Astrocyte (in vitro differentiated cells and primary cell): Measurements from ENCODE around the gene SFTPD. TPM values are rescaled to one million over a fixed set of nuclear protein-coding genes. Genes with fewer than 3 reads are reported as not detected.
"Not testable (repeated sequence)": the region's sequence is repeated elsewhere in the genome, so short reads cannot be mapped to it uniquely, and the experiment has no call there.

Experiments
- DNase-seq: peaks from one replicate; pipeline ENCODE4 v3.0.0-alpha.2; 2010; ENCODE audit warnings: low read depth
- FAIRE-seq: peaks from 2 replicates; lab custom pipeline; 2011; peaks lifted over from hg19 to GRCh38; lab: Jason Lieb, UNC
- H2AFZ ChIP-seq: 2 replicates; pipeline ENCODE4 v1.6.0; 2012; ENCODE audit warnings: low read depth, low read length, inconsistent platforms
- H3K27ac ChIP-seq: 2 replicates; pipeline ENCODE4 v1.5.1; 2011; ENCODE audit warnings: low read depth, low read length, inconsistent platforms
- H3K27me3 ChIP-seq: 2 replicates; pipeline ENCODE4 v1.6.0; 2011; ENCODE audit warnings: low read length, inconsistent platforms; ENCODE audit not compliant: insufficient read depth
- H3K36me3 ChIP-seq: 2 replicates; pipeline ENCODE4 v1.5.1; 2011; ENCODE audit warnings: low read length, inconsistent platforms; ENCODE audit not compliant: insufficient read depth
- H3K4me1 ChIP-seq: 2 replicates; pipeline ENCODE4 v1.5.1; 2011; ENCODE audit warnings: low read length, inconsistent platforms; ENCODE audit not compliant: insufficient read depth
- H3K4me2 ChIP-seq: 2 replicates; pipeline ENCODE4 v1.6.0; 2012; ENCODE audit warnings: low read length, inconsistent platforms
- H3K4me3 ChIP-seq: 2 replicates; pipeline ENCODE4 v1.5.1; 2011; ENCODE audit warnings: low read depth, mild to moderate bottlenecking, low read length, inconsistent platforms; ENCODE audit not compliant: insufficient read depth
- H3K79me2 ChIP-seq: 2 replicates; pipeline ENCODE4 v1.6.0; 2012; ENCODE audit warnings: mild to moderate bottlenecking, low read length, inconsistent platforms; ENCODE audit not compliant: insufficient read depth
- H3K9ac ChIP-seq: 2 replicates; pipeline ENCODE4 v1.6.0; 2012; ENCODE audit warnings: mild to moderate bottlenecking, low read length, inconsistent platforms
- H3K9me3 ChIP-seq: 2 replicates; pipeline ENCODE4 v1.5.1; 2012; ENCODE audit warnings: low read depth, mild to moderate bottlenecking, low read length, inconsistent platforms; ENCODE audit not compliant: insufficient read depth
- H4K20me1 ChIP-seq: 2 replicates; pipeline ENCODE4 v1.6.0; 2012; ENCODE audit warnings: low read length, inconsistent platforms; ENCODE audit not compliant: insufficient read depth
- H3K27ac Mint-ChIP-seq: one replicate; pipeline ENCODE4 v1.8.0; 2021; ENCODE audit warnings: mild to moderate bottlenecking, mixed read lengths; ENCODE audit not compliant: unreplicated experiment
- H3K27me3 Mint-ChIP-seq: one replicate; pipeline ENCODE4 v1.8.0; 2021; ENCODE audit warnings: low read depth, mixed read lengths; ENCODE audit not compliant: unreplicated experiment
- H3K36me3 Mint-ChIP-seq: one replicate; pipeline ENCODE4 v1.8.0; 2021; ENCODE audit warnings: low read depth, mixed read lengths; ENCODE audit not compliant: unreplicated experiment
- H3K4me1 Mint-ChIP-seq: one replicate; pipeline ENCODE4 v1.8.0; 2021; ENCODE audit warnings: low read depth, mixed read lengths; ENCODE audit not compliant: unreplicated experiment
- H3K4me3 Mint-ChIP-seq: one replicate; pipeline ENCODE4 v1.8.0; 2021; ENCODE audit warnings: mild to moderate bottlenecking, moderate library complexity, mixed read lengths; ENCODE audit not compliant: unreplicated experiment
- H3K9me3 Mint-ChIP-seq: one replicate; pipeline ENCODE4 v1.8.0; 2021; ENCODE audit warnings: mild to moderate bottlenecking, mixed read lengths; ENCODE audit not compliant: unreplicated experiment
- EZH2 ChIP-seq: IDR thresholded peaks from 2 replicates; pipeline ENCODE4 v1.6.1; 2012; ENCODE audit warnings: mild to moderate bottlenecking, low read length, inconsistent platforms; ENCODE audit not compliant: insufficient read depth
- total RNA-seq: library from RNA; stranded (reverse); gene quantifications from 2 replicates; pipeline ENCODE4 v1.2.1, GENCODE V29; 2021
- TF ChIP-seq, protein P1 (sequence below): IDR thresholded peaks from 2 replicates; pipeline ENCODE4 v1.5.1; 2011; ENCODE audit warnings: low read depth, mild to moderate bottlenecking, inconsistent platforms, low read length, moderate library complexity; ENCODE audit not compliant: insufficient read depth

Gene SFTPD
- total RNA-seq, 1 donor from 2014 or later: 0.27 TPM

DNA sequence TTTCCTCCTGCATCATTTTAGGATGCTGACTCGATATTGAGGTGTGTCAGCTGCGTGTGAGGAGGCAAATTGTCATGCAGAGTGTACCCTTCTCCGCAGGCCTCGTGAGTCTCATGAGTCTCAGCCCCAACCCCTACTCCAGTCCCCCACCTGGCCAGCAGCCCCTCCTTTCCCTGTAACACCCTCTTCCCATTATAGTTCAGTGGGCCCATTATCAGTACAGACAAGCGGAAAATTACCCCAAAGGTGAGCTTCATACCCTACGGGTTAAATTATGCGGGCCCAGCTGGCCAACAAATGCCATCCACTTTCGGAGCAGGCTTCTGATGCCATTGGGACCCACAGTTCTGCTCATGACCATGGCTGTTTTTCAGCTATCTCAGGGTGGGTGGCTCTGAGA is 25.2 kb downstream of the SFTPD start:
- Mint-ChIP-seq H3K27ac (no peak overlapping the region), H3K9me3 (peaks cover 5% of the 10 kb centered on the region), H3K27me3 (peaks cover 5% of the 10 kb centered on the region), H3K4me3 (no peak overlapping the region), H3K4me1 (no peaks in the 10 kb centered on the region), H3K36me3 (peaks cover 11% of the 10 kb centered on the region)
- Histone ChIP-seq H3K27me3 (no peaks in the 10 kb centered on the region), H3K4me3 (no peak overlapping the region), H2AFZ (no peak overlapping the region), H3K36me3 (no peaks in the 10 kb centered on the region), H3K9me3 (no peaks in the 10 kb centered on the region), H3K4me2 (no peak overlapping the region), H3K79me2 (no peaks in the 10 kb centered on the region), H4K20me1 (no peaks in the 10 kb centered on the region), H3K9ac (no peak overlapping the region), H3K27ac (no peak overlapping the region), H3K4me1 (no peaks in the 10 kb centered on the region)
- no peak for TF ChIP-seq EZH2
- TF ChIP-seq, protein P1, sequence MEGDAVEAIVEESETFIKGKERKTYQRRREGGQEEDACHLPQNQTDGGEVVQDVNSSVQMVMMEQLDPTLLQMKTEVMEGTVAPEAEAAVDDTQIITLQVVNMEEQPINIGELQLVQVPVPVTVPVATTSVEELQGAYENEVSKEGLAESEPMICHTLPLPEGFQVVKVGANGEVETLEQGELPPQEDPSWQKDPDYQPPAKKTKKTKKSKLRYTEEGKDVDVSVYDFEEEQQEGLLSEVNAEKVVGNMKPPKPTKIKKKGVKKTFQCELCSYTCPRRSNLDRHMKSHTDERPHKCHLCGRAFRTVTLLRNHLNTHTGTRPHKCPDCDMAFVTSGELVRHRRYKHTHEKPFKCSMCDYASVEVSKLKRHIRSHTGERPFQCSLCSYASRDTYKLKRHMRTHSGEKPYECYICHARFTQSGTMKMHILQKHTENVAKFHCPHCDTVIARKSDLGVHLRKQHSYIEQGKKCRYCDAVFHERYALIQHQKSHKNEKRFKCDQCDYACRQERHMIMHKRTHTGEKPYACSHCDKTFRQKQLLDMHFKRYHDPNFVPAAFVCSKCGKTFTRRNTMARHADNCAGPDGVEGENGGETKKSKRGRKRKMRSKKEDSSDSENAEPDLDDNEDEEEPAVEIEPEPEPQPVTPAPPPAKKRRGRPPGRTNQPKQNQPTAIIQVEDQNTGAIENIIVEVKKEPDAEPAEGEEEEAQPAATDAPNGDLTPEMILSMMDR: no peak
- DNase-seq (no peak), FAIRE-seq (no peak)

DNA sequence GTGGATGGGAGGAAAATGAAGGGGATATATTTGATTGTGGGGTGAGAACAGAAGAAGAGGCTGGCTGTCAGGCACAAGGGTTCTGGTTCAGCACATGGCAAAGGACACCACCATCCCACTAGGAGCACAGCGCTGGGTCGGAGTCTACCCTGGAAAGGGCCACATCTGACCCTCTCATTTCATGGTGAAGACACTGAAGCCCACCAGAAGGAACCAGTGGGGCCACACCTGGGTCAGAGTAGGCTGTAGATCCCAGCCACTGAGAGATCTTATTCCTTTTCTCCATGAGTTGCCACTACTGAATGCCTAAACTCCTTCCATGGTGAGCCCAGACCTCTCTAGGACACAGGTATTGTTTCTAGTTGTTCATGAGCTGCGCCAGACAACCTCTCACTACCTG is 25.8 kb downstream of the SFTPD start:
- Histone ChIP-seq H3K4me1 (no peaks in the 10 kb centered on the region), H3K27ac (no peak overlapping the region), H3K79me2 (no peaks in the 10 kb centered on the region), H2AFZ (no peak overlapping the region), H4K20me1 (no peaks in the 10 kb centered on the region), H3K9me3 (no peaks in the 10 kb centered on the region), H3K4me3 (no peak overlapping the region), H3K4me2 (no peak overlapping the region), H3K36me3 (no peaks in the 10 kb centered on the region), H3K9ac (no peak overlapping the region), H3K27me3 (no peaks in the 10 kb centered on the region)
- Mint-ChIP-seq H3K27ac (no peak overlapping the region), H3K9me3 (peaks cover 5% of the 10 kb centered on the region), H3K4me1 (no peaks in the 10 kb centered on the region), H3K27me3 (peaks cover 5% of the 10 kb centered on the region), H3K4me3 (no peak overlapping the region), H3K36me3 (peaks cover 11% of the 10 kb centered on the region)
- no peak for DNase-seq
- no peak for FAIRE-seq
- TF ChIP-seq, protein P1: no peak

DNA sequence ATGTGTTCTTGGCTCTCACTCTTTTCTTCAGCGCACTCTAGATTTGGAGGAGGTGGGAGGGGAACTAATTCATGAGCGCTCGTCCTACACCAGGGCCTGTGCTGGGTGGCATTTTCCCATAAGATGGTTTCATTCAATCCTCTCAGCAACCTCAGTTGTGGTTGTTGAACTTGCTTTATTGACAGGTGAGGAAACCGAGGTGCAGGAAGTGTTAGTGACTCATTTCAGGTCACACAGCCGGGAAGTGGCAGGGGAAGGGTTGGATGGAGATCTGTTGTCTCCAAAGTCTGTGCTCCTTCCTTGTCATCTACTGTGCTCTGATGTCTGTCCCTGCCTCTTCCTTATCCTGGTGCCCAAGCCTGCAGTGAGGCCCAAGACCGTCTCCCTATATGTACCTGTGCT is 26.9 kb downstream of the SFTPD start:
- H3K27me3 ChIP-seq, H3K27me3 Mint-ChIP-seq, H3K9ac ChIP-seq, H3K36me3 ChIP-seq, H3K4me3 Mint-ChIP-seq, H3K27ac ChIP-seq, H3K27ac Mint-ChIP-seq, H3K4me1 ChIP-seq, H3K9me3 ChIP-seq, H3K79me2 ChIP-seq, H3K4me1 Mint-ChIP-seq, H2AFZ ChIP-seq, H3K9me3 Mint-ChIP-seq, H3K4me2 ChIP-seq, H3K4me3 ChIP-seq, FAIRE-seq, DNase-seq, H4K20me1 ChIP-seq: not testable (repeated sequence)
- peaks cover 11% of the 10 kb centered on the region for H3K36me3 Mint-ChIP-seq

DNA sequence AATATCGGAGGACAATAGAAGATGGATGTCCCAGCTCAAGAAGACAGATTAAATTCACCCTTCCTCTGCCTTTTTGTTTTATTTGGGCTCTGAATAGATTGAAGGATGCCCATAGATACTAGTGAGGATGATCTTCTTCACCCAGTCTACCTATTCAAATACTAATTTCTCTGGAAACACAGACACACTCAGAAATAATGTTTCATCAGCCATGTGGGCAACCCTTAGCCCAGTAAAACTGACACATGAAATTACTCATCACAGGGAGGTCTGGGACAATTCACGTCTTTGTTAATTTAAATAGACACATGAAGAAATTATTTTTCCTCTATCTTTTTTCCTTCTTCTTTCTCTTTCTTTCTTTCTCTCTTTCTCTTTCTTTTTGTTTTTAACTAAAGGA is 33.1 kb downstream of the SFTPD start:
- not testable (repeated sequence) for H3K9me3 ChIP-seq, H3K27me3 Mint-ChIP-seq, H3K9ac ChIP-seq, FAIRE-seq, H3K4me3 Mint-ChIP-seq, H3K9me3 Mint-ChIP-seq, H3K79me2 ChIP-seq, DNase-seq, H4K20me1 ChIP-seq, H3K27ac ChIP-seq, H3K4me3 ChIP-seq, H3K4me1 ChIP-seq, H2AFZ ChIP-seq, H3K4me2 ChIP-seq, H3K27me3 ChIP-seq, H3K36me3 ChIP-seq, H3K36me3 Mint-ChIP-seq, H3K27ac Mint-ChIP-seq, H3K4me1 Mint-ChIP-seq

DNA sequence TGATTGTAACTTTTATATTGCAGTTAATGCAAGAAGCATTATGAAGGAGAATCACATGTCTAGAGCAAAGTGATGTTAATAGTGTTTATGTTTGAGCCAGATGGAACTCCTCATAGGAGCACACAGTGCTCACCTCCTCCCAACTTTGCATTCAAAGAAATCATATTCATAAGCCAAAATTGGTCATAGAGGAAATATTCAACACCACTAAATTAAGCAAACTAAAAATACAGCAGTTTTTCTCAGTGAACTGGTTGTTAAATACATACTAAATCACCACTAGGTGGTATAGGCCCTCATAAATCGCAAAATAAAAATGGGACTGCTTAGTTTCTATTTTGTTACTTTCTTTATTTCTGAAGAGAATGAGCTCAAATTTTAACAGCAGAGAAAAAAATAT is 34.4 kb downstream of the SFTPD start:
- FAIRE-seq, H2AFZ ChIP-seq, H3K36me3 ChIP-seq, H3K27me3 Mint-ChIP-seq, H3K9me3 Mint-ChIP-seq, H3K4me1 Mint-ChIP-seq, H3K9me3 ChIP-seq, H3K9ac ChIP-seq, H3K27ac Mint-ChIP-seq, H3K27me3 ChIP-seq, DNase-seq, H3K4me3 Mint-ChIP-seq, H3K79me2 ChIP-seq, H3K4me3 ChIP-seq, H3K27ac ChIP-seq, H3K4me2 ChIP-seq, H4K20me1 ChIP-seq, H3K36me3 Mint-ChIP-seq, H3K4me1 ChIP-seq: not testable (repeated sequence)
